Breast epithelium (tissue), 3 donors: Measurements from ENCODE around the gene CHMP1B.

Experiments used
- CTCF ChIP-seq, 3 donors: fragments of 450-650 bp; IDR thresholded peaks; one replicate each; pipeline ENCODE4 v1.5.1; 2016 to 2017; ENCODE audit warnings: antibody characterized with exemption in 3 of 3, mild to moderate bottlenecking in 3 of 3, moderate library complexity in 3 of 3
- POLR2A ChIP-seq: fragments of 450-650 bp; IDR thresholded peaks from one replicate; pipeline ENCODE4 v1.6.1; 2016; ENCODE audit warnings: antibody characterized with exemption, mild to moderate bottlenecking, moderate library complexity
- POLR2AphosphoS5 ChIP-seq, 3 donors: sonication (generic); formaldehyde crosslinking; IDR thresholded peaks; one replicate each; pipeline ENCODE4 v1.6.1; 2017; ENCODE audit warnings: antibody characterized with exemption in 3 of 3

- TF ChIP-seq CTCF (IDR thresholded peaks at IDR 0.05) (no peak), POLR2A (no peak), POLR2AphosphoS5 (IDR thresholded peaks at IDR 0.05) (no peak)
These were observed 49.6 kb upstream of the CHMP1B start for GRCh38 chr18:11801573-11801972.
